Activated naive CD4-positive, alpha-beta T cell treated with anti-CD3 and anti-CD28 coated beads, Interleukin-2, amount 50 U/mL, for 72 hours (primary cell): ENCODE results near the gene ARHGEF16. TPM values are rescaled to one million over a fixed set of nuclear protein-coding genes. Genes with fewer than 3 reads are reported as not detected.

Experiments used
- ATAC-seq, 2 donors: fragments of 150-1000 bp; cut with Tn5 transposase; 2 replicates each; pipeline ENCODE4 v1.10.0; 2021; ENCODE audit warnings: mild to moderate bottlenecking in 2 of 2, moderate library complexity in 2 of 2
- DNase-seq, 2 donors: peaks; one replicate each; pipeline ENCODE4 v3.0.0; 2021 to 2022; ENCODE audit warnings: low spot score in 2 of 2
- H3K27ac Mint-ChIP-seq, 2 donors: one replicate each; pipeline ENCODE4 v1.8.0; 2022; ENCODE audit warnings: mild to moderate bottlenecking in 2 of 2, mixed read lengths in 2 of 2
- H3K36me3 Mint-ChIP-seq, 2 donors: one replicate each; pipeline ENCODE4 v1.8.0; 2022; ENCODE audit warnings: mixed read lengths in 2 of 2
- H3K9me3 Mint-ChIP-seq, 2 donors: one replicate each; pipeline ENCODE4 v1.8.0; 2022; ENCODE audit warnings: mixed read lengths in 2 of 2
- total RNA-seq, 2 donors: library from RNA; stranded (reverse); gene quantifications; one replicate each; pipeline ENCODE4 v1.2.3, GENCODE V29; 2022

Gene ARHGEF16
- total RNA-seq, 2 donors from 2014 or later, result 0.46 TPM; not detected in 1

DNA sequence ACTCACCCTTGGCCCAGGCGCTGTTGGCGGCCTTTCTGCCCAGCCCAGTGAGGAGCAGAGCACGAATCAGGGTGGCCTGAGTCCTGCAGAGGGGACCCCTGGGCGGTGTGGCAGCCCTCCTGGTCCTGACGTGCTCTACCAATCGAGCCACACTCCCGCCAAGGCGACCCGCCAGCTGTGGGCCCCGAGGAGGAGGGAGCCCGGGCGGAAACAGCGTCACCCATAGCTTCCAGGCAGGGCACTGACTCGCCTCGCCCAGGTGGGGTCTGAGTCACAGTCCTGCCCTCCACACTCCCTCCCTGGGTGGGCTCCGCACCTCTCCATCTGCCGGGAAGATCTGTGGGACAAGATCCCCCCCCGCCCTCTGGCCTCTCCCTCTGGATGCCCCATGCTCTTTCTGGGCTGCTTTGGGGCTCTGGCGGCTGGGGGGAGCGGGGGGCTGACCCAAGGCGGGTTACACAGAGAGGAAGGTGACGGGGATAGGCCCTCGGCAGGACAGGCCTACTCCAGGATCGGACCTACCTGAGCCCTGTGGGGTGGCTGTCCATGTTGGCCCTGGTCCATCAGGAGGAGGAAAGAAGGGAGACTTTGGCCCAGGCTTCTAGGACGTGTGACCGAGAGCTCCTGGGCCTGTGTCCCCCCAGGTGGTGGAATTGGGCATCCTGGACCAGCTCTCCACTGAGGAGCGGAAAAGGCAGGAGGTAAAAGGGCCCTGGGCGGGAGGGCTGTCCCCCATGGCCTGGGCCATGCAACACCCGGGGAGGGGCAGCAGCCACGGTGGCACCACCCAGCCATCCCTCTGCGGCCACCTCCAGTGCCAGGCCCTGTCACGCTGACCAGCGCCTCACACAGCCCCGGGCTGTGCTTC lies 14.0 kb downstream of the ARHGEF16 start:
- Mint-ChIP-seq H3K27ac (no peak overlapping the region), H3K36me3 (no peaks in the 10 kb centered on the region), H3K9me3 (no peaks in the 10 kb centered on the region)
- DNase-seq (no peak), ATAC-seq (no peak)

DNA sequence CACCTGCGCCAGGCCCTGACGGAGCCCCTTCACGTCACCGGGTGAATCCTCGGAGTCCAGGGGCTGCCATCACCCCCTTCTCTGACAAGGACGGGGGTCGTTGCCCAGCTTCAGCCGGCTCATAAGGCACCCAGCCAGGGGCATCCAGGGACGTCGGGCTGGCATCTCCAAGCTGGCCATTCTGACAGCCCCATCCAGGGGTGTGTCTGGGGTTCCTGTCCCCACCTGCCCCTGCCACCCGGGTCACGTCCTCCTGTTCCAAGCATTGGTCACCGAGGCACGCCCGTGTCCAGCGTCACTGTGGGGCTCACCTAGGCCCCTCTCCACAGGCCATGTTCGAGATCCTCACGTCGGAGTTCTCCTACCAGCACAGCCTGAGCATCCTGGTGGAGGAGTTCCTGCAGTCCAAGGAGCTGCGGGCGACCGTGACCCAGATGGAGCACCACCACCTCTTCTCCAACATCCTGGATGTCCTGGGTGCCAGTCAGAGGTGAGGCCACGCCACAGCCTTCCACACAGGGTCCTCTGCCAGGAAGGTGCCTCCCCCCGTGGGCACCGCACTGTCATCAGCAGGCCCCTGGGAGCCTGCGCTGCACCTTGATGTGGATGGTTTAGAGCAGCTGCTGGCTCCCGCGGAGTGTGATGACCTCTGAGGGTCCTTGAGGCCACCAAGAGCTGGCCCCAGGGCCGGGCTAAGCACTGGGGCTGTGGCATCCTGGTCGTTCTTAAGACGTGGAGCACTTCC lies 14.8 kb downstream of the ARHGEF16 start:
- no peaks in the 10 kb centered on the region for H3K36me3 Mint-ChIP-seq
- no peaks in the 10 kb centered on the region for H3K9me3 Mint-ChIP-seq
- H3K27ac Mint-ChIP-seq, result no peak overlapping the region
- DNase-seq (no peak), ATAC-seq (no peak)

DNA sequence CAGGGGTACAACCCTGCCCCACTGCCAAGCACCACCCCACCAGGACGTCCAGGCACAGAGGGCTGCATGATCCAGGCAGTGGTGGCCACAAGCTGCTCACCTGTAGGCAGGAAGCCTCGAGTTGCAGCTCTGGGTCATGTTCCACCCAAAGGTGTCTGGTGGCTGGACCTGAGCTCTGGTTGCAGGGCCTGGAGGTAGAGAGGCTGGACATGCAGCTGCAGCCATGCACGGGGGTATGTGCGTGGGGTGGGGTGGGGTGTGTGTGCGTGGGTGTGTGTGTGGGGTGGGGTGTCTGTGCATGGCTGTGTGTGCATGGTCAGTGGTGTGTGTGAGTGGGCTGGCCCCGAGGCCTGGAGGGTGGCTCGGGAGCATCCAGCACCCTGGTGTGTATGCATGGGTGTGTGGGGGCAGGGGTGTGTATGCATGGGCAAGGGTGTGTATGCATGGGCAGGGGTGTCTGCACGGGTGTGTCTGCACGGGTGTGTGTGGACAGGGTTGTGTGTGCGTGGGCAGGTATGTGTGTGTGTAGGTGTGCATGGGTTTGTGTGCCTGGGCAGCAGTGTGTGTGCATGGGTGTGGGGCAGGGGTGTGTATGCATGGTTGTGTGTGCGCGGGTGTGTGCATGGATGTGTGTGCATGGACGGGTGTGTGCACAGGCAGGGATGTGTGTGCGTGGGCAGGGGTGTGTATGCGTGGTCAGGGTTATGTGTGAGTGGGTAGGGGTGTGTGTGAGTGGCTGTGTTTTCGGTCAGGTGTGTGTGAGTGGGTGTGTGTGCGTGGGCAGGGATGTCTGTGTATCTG lies 15.6 kb downstream of the ARHGEF16 start:
- DNase-seq, result no peak

DNA sequence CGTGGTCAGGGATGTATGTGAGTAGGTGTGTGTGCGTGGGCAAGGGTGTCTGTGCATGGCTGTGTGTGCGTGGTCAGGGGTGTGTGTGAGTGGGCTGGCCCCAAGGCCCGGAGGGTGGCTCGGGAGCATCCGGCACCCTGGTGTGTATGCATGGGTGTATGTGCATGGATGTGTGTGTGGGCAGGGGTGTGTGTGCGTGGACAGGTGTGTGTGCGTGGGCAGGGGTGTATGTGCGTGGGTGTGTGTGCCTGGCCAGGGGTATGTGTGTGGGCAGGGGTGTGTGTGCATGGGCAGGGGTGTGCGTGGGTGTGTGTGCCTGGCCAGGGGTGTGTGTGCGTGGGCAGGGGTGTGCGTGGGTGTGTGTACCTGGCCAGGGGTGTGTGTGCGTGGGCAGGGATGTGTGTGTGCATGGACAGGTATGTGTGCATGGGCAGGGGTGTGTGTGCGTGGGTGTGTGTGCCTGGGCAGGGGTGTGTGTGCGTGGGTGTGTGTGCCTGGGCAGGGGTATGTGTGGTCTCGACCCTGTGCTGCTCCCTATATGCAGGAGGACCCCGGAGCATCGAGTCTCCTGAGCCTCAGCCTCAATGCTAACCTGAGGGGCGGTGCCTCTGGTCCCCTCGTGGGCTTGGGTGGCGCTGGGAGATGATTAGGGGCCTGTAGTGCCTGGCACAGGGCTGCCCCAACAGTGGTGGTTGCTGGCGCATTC lies 16.3 kb downstream of the ARHGEF16 start:
- no peaks in the 10 kb centered on the region for H3K36me3 Mint-ChIP-seq
- no peak for DNase-seq
- no peaks in the 10 kb centered on the region for H3K9me3 Mint-ChIP-seq
- ATAC-seq, result no peak
- no peak overlapping the region for H3K27ac Mint-ChIP-seq

More for the DNA sequence above, 15.6 kb downstream of the ARHGEF16 start:
- no peak for ATAC-seq
- H3K9me3 Mint-ChIP-seq, result no peaks in the 10 kb centered on the region
- H3K27ac Mint-ChIP-seq, result no peak overlapping the region
- H3K36me3 Mint-ChIP-seq, result no peaks in the 10 kb centered on the region

DNA sequence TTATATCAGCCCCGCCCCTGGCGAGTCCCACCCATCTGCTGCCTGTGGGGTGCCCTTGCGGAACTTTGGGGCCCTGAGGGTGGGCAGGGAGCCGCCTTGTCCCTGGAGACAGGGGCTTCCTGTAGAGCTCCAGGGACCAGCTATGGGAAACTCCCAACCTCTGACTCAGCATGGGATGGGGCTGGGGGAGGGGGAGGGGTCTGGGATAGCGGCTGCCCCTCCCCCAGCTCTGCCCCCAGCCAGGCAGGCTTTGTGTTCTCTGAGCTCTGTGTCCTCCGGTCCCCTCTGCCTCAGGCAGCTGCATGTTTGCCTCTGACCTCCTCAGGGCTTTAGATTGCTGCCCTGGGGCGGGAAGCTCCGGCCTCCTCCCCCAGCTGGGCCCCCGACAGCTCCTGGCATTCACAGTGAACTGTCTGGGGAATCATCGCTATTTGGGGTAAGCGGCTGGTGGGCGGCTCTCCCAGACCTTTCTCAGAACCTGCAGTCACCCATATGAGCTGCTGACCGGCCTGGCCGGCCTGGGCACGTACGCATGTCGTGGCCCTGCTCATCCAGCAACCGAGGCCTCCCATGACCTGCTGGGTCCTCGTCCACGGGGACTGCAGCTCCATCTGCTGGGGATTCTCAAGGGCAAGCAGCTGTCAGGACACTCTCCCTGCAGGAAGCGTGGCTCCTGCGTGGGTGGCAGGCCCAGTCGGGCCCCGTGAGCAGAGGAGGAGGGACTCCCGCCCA lies 17.1 kb downstream of the ARHGEF16 start:
- Mint-ChIP-seq H3K36me3 (no peaks in the 10 kb centered on the region), H3K9me3 (no peaks in the 10 kb centered on the region), H3K27ac (no peak overlapping the region)
- DNase-seq (no peak), ATAC-seq (no peak)

DNA sequence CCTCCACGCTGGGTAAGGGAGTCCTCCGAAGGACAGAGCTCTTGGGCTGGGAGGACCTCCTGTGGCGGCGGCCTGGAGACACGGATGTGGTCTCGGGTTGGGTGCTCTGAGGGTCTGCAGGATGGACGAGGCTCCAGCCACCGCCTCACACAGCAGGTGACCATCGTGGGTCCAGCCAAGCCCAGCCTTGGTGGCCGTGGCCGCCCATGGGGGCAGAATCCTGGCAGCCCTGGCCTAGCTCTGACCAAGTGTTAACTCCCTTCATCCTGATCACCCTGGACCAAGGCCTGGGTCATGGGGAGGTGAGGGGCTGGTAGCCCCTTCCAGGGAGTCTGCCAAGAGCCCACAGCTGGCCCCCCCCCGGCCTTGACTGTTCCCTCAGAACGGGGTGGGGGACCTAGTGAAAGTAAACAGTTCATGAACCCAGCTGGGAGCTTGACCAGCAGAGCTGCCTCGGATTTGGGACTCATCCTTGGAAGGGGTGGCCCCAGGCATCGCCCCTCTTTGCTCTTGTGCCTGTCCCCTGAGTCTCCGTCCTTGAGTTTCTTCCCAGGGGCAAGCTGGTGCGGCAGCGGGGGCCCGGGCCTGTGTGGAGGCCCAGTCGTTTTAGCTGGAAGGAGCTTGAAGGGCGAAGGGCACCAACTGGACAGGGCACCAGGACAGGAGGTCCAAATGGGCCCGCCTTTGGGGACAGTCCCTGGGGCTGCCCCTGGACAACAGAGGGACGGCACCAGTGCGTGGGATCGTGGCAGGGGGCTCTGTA lies 17.8 kb downstream of the ARHGEF16 start:
- DNase-seq, result no peak
- no peak for ATAC-seq

DNA sequence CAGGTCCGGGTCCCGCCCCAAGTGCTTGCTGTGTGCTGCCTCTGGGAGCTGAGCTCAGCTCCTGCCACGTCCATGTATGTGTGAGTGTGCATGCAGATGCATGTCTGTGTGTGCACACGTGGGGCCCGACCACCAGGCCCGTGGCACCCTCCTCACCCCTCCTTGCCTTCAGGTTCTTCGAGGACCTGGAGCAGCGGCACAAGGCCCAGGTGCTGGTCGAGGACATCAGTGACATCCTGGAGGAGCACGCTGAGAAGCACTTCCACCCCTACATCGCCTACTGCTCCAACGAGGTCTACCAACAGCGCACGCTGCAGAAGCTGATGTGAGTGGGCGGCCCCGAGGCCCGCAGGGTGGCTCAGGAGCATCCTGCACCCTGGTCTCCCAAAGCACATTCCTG lies 18.4 kb downstream of the ARHGEF16 start:
- Mint-ChIP-seq H3K9me3 (no peaks in the 10 kb centered on the region), H3K36me3 (no peaks in the 10 kb centered on the region), H3K27ac (no peak overlapping the region)
- no peak for DNase-seq
- no peak for ATAC-seq

More for the DNA sequence above, 17.8 kb downstream of the ARHGEF16 start:
- H3K27ac Mint-ChIP-seq, result no peak overlapping the region
- no peaks in the 10 kb centered on the region for H3K9me3 Mint-ChIP-seq
- H3K36me3 Mint-ChIP-seq, result no peaks in the 10 kb centered on the region

DNA sequence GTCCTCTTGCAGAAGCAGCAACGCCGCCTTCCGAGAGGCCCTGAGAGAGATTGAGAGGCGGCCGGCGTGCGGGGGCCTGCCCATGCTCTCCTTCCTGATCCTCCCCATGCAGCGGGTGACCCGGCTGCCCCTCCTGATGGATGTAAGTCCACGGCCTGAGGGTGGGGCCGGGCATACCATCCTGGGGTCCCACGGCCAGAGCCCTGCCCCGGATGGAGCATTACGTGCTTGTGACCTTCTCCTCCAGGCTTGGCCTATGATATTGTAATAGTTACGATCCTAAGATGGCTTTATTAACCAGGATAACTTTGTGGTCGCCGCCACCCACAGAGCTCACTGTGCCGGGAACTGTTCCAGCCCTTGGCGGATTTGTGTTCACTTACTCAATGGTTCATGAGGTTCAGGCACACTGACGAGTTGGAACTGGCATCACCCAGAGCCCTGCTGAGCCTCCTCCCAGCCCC lies 18.9 kb downstream of the ARHGEF16 start:
- H3K36me3 Mint-ChIP-seq, result no peaks in the 10 kb centered on the region

DNA sequence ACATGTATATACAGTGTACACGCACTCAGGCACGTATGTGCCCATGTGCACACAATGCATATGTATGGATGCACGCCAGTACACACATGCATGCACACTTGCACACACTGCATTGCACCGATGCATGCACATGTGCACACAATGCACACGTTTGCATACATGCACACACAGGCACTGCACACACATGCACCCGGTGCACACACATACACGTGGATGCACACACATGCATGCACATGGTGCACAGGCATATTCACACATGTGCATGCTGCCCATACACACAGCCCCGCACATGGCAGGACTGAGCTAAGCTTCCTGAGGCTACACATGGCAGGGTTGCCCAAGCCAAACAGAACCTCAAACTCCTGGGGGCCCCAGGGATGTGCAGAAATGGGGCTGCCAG lies 19.6 kb downstream of the ARHGEF16 start:
- no peaks in the 10 kb centered on the region for H3K9me3 Mint-ChIP-seq
- H3K27ac Mint-ChIP-seq, result no peak overlapping the region
- ATAC-seq (no peak), DNase-seq (no peak)
- H3K36me3 Mint-ChIP-seq, result no peaks in the 10 kb centered on the region

More for the DNA sequence above, 18.9 kb downstream of the ARHGEF16 start:
- no peak for ATAC-seq
- Mint-ChIP-seq H3K27ac (no peak overlapping the region), H3K9me3 (no peaks in the 10 kb centered on the region)
- DNase-seq, result no peak

DNA sequence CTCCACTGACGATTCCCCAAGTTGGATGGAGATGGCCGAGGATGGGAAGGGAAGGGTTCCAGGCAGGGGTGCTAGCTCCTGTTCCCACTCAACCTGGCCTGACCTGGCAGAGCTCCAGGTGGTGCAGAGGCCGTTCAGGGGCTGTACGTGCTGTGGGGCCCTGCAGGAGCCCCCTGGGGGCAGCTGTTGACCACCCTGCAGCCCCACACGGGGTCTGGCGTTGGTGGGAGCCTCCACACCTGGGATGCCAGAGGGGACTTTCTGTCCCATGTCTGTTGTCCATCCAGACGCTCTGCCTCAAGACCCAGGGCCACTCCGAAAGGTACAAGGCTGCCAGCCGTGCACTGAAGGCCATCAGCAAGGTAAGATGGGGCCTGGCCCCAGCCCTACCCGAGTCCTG lies 20.0 kb downstream of the ARHGEF16 start:
- Mint-ChIP-seq H3K36me3 (no peaks in the 10 kb centered on the region), H3K9me3 (no peaks in the 10 kb centered on the region), H3K27ac (no peak overlapping the region)
- ATAC-seq (no peak), DNase-seq (no peak)

DNA sequence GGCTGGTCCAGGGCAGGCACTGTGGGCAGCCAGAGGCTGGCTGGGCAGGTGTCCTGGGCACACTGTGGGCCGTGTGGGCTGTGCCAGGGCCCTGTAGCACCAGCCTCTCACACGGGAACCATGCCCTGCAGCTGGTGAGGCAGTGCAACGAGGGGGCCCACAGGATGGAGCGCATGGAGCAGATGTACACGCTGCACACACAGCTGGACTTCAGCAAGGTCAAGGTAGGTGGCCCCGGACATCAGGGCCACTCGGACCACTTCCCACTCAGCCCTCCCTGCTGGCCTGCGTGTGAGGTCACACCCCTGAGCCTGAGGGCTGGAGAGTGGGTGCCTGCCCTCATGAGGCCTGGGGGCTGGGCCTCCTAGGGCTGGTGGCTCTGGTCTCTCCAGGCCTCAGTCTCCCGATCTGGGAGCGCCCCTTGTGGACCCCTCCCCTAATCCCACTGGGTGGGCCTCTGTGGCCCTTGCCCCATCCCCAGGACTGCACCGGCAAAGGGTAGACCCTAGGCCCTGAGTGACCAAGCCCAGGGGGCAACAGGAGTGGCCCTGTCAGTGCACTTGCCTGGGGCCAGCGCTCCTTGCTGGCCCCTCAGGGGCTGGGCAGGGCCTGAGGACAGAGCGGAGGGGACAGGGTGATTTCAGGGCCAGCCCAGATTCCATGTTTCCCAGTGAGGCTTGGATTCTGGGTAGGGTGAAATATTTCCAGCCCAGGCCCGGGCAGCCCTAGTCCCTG lies 21.5 kb downstream of the ARHGEF16 start:
- Mint-ChIP-seq H3K36me3 (no peaks in the 10 kb centered on the region), H3K27ac (no peak overlapping the region), H3K9me3 (no peaks in the 10 kb centered on the region)
- DNase-seq, result no peak
- peak in 1 of 2 donors; percentile 21 for ATAC-seq

DNA sequence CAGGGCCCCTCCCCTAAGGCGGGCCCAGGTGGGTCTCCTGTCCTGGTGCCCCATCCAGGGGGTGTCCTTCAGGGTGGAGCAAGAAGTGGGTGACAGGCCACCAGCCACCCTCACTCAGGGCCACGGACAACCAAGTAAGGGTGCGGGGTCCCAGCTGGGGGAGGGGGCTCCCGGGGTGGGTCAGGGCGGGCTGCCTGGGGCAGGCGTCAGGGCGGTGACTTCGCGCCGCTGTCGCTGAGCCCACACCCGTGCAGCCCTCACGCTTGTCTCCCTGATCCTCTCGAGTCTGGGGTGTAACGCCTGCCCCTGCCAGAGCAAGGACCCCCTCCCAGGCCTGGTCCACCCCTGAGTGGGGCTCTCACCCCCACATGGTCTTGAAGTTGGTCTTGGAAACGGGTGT lies 22.2 kb downstream of the ARHGEF16 start:
- DNase-seq (no peak), ATAC-seq (no peak)
- Mint-ChIP-seq H3K9me3 (no peaks in the 10 kb centered on the region), H3K27ac (no peak overlapping the region), H3K36me3 (no peaks in the 10 kb centered on the region)

DNA sequence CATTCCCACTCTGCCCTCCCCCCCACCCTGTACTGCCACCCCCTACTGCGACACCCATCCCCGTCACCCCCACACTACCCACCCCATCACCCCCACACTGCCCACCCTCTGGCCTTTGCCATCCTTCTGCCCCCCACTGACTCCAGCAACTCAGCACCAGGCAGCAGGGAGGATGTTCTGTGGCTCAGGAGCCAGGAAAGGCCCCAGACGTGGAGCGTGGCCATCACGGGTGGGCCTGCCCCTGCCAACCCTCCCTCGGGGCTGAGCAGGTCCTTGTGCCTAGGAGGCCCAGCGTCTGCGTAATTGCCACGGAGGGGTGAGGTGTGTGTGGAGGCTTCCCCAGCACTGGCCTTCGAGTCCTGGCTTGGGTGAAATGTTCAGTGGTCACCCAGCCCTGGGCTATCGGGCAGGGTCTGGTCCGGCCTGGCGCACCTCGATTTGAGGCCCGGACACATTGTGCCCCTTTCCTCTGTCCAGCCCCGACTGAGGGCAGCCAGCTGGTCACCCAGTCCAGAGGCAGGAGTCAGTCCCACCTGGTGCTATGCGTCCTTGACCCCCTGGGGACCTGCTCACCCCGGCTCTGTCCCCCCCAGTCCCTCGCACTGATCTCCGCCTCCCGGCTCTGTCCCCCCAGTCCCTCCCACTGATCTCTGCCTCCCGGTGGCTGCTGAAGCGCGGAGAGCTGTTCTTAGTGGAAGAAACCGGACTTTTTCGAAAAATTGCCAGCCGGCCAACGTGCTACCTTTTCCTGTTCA lies 23.0 kb downstream of the ARHGEF16 start:
- DNase-seq, result no peak
- ATAC-seq, result no peak
- Mint-ChIP-seq H3K36me3 (no peaks in the 10 kb centered on the region), H3K9me3 (no peaks in the 10 kb centered on the region), H3K27ac (no peak overlapping the region)

DNA sequence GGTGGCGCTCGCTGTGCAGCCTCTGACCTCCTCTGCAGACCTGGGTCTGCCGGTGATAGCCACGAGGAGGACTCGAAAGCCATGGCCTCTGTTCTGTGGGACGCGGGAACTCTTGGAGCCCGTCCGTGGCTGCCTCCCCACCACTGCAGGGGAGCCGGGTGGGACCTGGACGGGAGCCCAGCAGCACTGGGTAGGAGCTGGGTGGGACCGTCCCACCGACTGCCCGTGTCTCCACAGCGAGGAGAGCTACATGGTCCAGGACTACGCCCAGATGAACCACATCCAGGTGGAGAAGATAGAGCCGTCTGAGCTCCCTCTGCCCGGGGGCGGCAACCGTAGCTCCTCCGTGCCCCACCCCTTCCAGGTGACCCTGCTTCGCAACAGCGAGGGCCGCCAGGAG lies 23.7 kb downstream of the ARHGEF16 start:
- ATAC-seq, result no peak
- no peak for DNase-seq
- Mint-ChIP-seq H3K9me3 (no peaks in the 10 kb centered on the region), H3K36me3 (no peaks in the 10 kb centered on the region), H3K27ac (no peak overlapping the region)
